Amygdala (tissue), 56 donors: Measurements from ENCODE around the gene CLCN7.

Source experiments
- DNase-seq, 56 donors: peaks; one replicate each; lab custom pipeline; 2025; lab: John Stamatoyannopoulos, UW

The CLCN7 gene

GRCh38 chr16:1414532-1415260, 60.1 kb downstream of the CLCN7 start, which contains the start of gene UNKL:
TSS of gene UNKL (minus strand) at chr16:1414704. CDS start at chr16:1414691, 13 bp downstream.
- peak in 44 of 56 donors; percentile 5 to 76 (median 34) for DNase-seq

- DNase-seq, result peak in 21 of 56 donors; percentile 2 to 64 (median 19)
Observed at GRCh38 chr16:1413684-1414531, 60.9 kb downstream of the CLCN7 start.

- no peak for DNase-seq
Observed at GRCh38 chr16:1412847-1413246, 62.0 kb downstream of the CLCN7 start.

- peak; percentile 49 to 97 (median 91) for DNase-seq
Observed at GRCh38 chr16:1408171-1408837, 66.5 kb downstream of the CLCN7 start.

- peak in 11 of 56 donors; percentile 20 to 52 (median 36) for DNase-seq
Observed at GRCh38 chr16:1407753-1408152, 67.1 kb downstream of the CLCN7 start.

GRCh38 chr16:1403733-1404132, 71.1 kb downstream of the CLCN7 start:
- DNase-seq, result no peak

GRCh38 chr16:1403036-1403435, 71.8 kb downstream of the CLCN7 start:
- no peak for DNase-seq

GRCh38 chr16:1401758-1402154, 73.1 kb downstream of the CLCN7 start:
- DNase-seq, result no peak

- no peak for DNase-seq
Observed at GRCh38 chr16:1401061-1401757, 73.6 kb downstream of the CLCN7 start.

GRCh38 chr16:1398826-1399581, 75.8 kb downstream of the CLCN7 start:
- DNase-seq, result no peak

GRCh38 chr16:1398351-1398750, 76.5 kb downstream of the CLCN7 start:
- no peak for DNase-seq

GRCh38 chr16:1397779-1398178, 77.0 kb downstream of the CLCN7 start:
- DNase-seq, result no peak

- no peak for DNase-seq
Observed at GRCh38 chr16:1395444-1396031, 79.3 kb downstream of the CLCN7 start.
